Epithelial cell of esophagus (primary cell): Measurements from ENCODE around the gene TNP2.

Source experiments
- DNase-seq: peaks from one replicate; pipeline ENCODE4 v3.0.0; 2010; ENCODE audit warnings: low read depth
- H3K4me3 ChIP-seq: 2 replicates; pipeline ENCODE4 v1.5.1; 2011; ENCODE audit warnings: mild to moderate bottlenecking, low read length, control low read depth
- TF ChIP-seq, protein P1 (sequence below): IDR thresholded peaks from 2 replicates; pipeline ENCODE4 v1.5.1; 2011; ENCODE audit warnings: low read depth, mild to moderate bottlenecking, low read length, control low read depth, inconsistent platforms; ENCODE audit not compliant: insufficient read depth; ENCODE audit errors: missing control alignments

The TNP2 gene

GRCh38 chr16:11250786-11251524, 18.2 kb downstream of the TNP2 start:
- H3K4me3 ChIP-seq = no peak overlapping the region
- TF ChIP-seq, protein P1, sequence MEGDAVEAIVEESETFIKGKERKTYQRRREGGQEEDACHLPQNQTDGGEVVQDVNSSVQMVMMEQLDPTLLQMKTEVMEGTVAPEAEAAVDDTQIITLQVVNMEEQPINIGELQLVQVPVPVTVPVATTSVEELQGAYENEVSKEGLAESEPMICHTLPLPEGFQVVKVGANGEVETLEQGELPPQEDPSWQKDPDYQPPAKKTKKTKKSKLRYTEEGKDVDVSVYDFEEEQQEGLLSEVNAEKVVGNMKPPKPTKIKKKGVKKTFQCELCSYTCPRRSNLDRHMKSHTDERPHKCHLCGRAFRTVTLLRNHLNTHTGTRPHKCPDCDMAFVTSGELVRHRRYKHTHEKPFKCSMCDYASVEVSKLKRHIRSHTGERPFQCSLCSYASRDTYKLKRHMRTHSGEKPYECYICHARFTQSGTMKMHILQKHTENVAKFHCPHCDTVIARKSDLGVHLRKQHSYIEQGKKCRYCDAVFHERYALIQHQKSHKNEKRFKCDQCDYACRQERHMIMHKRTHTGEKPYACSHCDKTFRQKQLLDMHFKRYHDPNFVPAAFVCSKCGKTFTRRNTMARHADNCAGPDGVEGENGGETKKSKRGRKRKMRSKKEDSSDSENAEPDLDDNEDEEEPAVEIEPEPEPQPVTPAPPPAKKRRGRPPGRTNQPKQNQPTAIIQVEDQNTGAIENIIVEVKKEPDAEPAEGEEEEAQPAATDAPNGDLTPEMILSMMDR = no peak
- DNase-seq = no peak

GRCh38 chr16:11250091-11250785, 18.9 kb downstream of the TNP2 start:
- DNase-seq = no peak
- TF ChIP-seq, protein P1 = no peak
- no peak overlapping the region for H3K4me3 ChIP-seq

DNA sequence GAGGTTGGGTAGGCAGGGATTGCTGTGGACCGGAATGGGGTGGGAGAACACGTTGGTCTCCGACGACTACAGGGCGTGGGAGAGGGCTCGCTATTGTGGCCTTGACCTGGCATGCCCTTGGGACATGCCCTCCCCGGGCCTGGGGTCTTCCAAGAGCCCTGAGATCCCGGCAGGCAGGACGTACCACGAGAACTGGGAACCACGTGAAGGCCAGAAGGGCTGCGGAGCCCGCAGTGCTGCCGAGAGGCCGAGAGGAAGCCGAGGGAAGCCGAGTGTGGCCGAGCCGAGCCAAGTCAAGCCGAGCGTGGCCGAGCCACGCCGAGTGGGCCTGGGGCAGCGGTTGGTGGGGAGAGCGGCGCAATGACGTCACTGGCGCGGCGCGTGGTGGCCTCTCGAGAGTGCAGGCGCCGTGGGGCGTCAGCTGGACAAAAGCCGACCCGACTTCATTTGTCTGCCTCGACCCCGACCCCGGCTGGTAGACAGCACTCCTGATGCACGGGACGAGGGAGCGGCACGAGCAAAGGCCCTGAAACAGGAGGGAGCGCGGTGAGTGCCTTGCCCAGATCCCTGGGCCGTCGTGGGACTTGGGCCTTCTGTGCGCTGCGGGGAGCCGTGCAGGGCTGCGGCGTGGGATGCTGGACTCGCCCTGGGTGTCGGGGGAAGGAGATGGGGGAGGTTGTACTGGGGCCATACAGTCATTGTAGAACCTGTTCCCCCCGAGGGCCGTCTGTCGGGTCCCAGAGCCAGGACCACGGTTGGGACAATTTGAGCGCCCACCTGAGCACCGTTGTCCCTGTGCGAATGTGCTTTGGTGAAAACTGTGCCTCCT, 19.7 kb downstream of the TNP2 start:
- DNase-seq = no peak
- TF ChIP-seq, protein P1 = no peak
- no peak overlapping the region for H3K4me3 ChIP-seq

- peak; percentile 81 for DNase-seq
- H3K4me3 ChIP-seq = no peak overlapping the region
- TF ChIP-seq, protein P1 = no peak
Measured at GRCh38 chr16:11248133-11248532, 21.0 kb downstream of the TNP2 start.

GRCh38 chr16:11245988-11246387, 23.1 kb downstream of the TNP2 start:
- TF ChIP-seq, protein P1 = no peak
- no peak for DNase-seq
- no peak overlapping the region for H3K4me3 ChIP-seq

DNA sequence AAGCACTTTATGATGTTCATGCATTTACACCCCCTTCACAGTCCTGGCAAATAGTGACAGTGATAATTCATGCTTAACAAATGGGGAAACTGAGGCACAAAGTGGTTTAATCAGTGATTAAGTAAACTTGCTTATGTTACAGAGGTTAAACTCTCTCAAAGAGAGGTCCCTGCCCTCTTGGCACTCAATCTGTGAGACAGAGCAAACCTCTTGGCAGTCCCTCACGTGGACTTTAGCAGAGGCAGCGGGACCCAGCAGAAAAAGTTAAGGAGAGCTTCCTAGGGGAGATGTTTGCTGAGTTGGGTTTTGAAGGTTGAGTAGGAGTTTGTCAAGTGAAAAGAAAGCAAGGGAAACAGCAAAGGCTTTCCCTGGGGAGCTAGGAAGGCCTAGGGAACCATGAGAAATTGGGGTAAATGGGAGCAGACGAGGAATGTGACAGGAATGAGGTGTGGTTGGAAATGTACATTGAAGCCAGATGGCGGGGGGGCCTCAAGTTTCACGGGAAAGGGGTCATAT, 23.8 kb downstream of the TNP2 start:
- no peak for DNase-seq
- H3K4me3 ChIP-seq = no peak overlapping the region
- TF ChIP-seq, protein P1 = no peak
